ENCODE data around the gene OVOL1. TPM values are rescaled to one million over a fixed set of nuclear protein-coding genes. Genes with fewer than 3 reads are reported as not detected.

OVOL1 gene
- total and polyA plus RNA-seq, 2 of the 13 experiments (the other 11 are each of a cell fraction or from before 2014, with no cell fraction given) = 0.01 TPM; not detected in 1

- H2AFZ ChIP-seq (ENCODE audit: low read length) = no peak overlapping the region
- TF ChIP-seq ZNF512B (CRISPR knock-in tag; IDR thresholded peaks at IDR 0.05; ENCODE audit: borderline replicate concordance) = no peak
- TF ChIP-seq RBFOX2 (IDR thresholded peaks at IDR 0.05; ENCODE audit: low read depth, low read length) = no peak
- TF ChIP-seq ZNF615 (CRISPR knock-in tag; IDR thresholded peaks at IDR 0.05; ENCODE audit: borderline replicate concordance) = no peak
- no peak for TF ChIP-seq ZSCAN21 (CRISPR knock-in tag; IDR thresholded peaks at IDR 0.05; ENCODE audit: borderline replicate concordance)
- TF ChIP-seq GTF2F1 (IDR thresholded peaks at IDR 0.05; ENCODE audit: low read length) = no peak
- no peak for TF ChIP-seq RFX1 (IDR thresholded peaks at IDR 0.05)
- no peak for TF ChIP-seq ZNF124 (CRISPR knock-in tag; IDR thresholded peaks at IDR 0.05)
- TF ChIP-seq RBM22 (optimal IDR thresholded peaks at IDR 0.05; ENCODE audit: low read length) = no peak
- TF ChIP-seq REL (CRISPR knock-in tag; conservative IDR thresholded peaks at IDR 0.05) = no peak
- no peak for TF ChIP-seq HNF4G (IDR thresholded peaks at IDR 0.05; ENCODE audit: borderline replicate concordance, low read depth, low read length)
- no peak for TF ChIP-seq HNF4G (CRISPR knock-in tag; IDR thresholded peaks at IDR 0.05; ENCODE audit: borderline replicate concordance, low read depth)
- ChIA-PET CTCF (ENCODE audit: low intra/inter-chr PET ratio, low total read pairs) (no interaction called here), POLR2A (no interaction called here)
- DNase-seq (ENCODE audit: low spot score) = no peak
- intact Hi-C loops (cut with micrococcal nuclease; ENCODE audit: unreplicated experiment) = no loop called here
- no peak for ATAC-seq
- H3K4me1 ChIP-seq (ENCODE audit: insufficient read depth, low read length) = peaks cover 26% of the 10 kb centered on the region
- no peaks in the 10 kb centered on the region for H3K36me3 ChIP-seq (replicated peaks in 1 of 2; ENCODE audit: control insufficient read depth in 1 of 2, insufficient read depth in 2 of 2, low read length in 2 of 2)
- in situ Hi-C loops (cut with HindIII; ENCODE audit: extremely low pct_ligation_motif_present, low pct_unique_long_range_greater_than_20kb) = no loop called here
- H3K4me2 ChIP-seq (ENCODE audit: low read depth, low read length) = no peak overlapping the region
- H3K9me3 ChIP-seq (ENCODE audit: low read length) = no peaks in the 10 kb centered on the region
- no peak for FAIRE-seq
- 45% methylated on average over 12 of the region's 15 CpGs for WGBS (ENCODE audit: low lambda C conversion rate)
- H3K79me2 ChIP-seq (ENCODE audit: insufficient read depth, low read length) = no peaks in the 10 kb centered on the region
- H3K27ac ChIP-seq (ENCODE audit: extremely low read length, insufficient read depth, low read length) = no peak overlapping the region
- H3K27me3 ChIP-seq (ENCODE audit: control insufficient read depth in 1 of 2, insufficient read depth in 2 of 2, low read length in 2 of 2) = peaks cover 18 to 70% of the 10 kb centered on the region in 2 experiments
- no peak overlapping the region for H3K9ac ChIP-seq (ENCODE audit: insufficient read depth, low read depth, low read length)
- no peaks in the 10 kb centered on the region for H4K20me1 ChIP-seq (ENCODE audit: insufficient read depth, low read length)
- no peak overlapping the region for H3K4me3 ChIP-seq (replicated peaks in 1 of 3; ENCODE audit: insufficient read depth in 1 of 3, low read depth in 2 of 3, low read length in 3 of 3)
- BruUV-seq (replicated peaks) = no TSS peak
Observed at GRCh38 chr11:65796726-65797601, 10.1 kb downstream of the OVOL1 start.

All from HepG2 (cell line).